Liver (tissue), 3 donors: ENCODE data around the gene ARGLU1.

ENCODE experiments used
- RAD21 ChIP-seq, 2 donors: IDR thresholded peaks; 2 replicates each; pipeline ENCODE4 v1.6.1; 2016; ENCODE audit warnings: antibody characterized with exemption in 2 of 2, mild to moderate bottlenecking in 2 of 2
- TAF1 ChIP-seq: conservative IDR thresholded peaks from 2 replicates; pipeline ENCODE4 v1.6.1; 2016; ENCODE audit warnings: antibody characterized with exemption, mild to moderate bottlenecking
- TF ChIP-seq, protein P1 (sequence below): fragments of 150-350 bp; IDR thresholded peaks from 2 replicates; pipeline ENCODE4 v1.5.1; 2017; ENCODE audit warnings: improper control_type of control experiment, low read depth, low read length; ENCODE audit not compliant: missing input control
- TF ChIP-seq, protein P2 (sequence below): IDR thresholded peaks from 2 replicates; pipeline ENCODE4 v1.6.1; 2016; ENCODE audit warnings: antibody characterized with exemption
- donor health status: healthy.
- donor health status: healthy.

GRCh38 chr13:106540613-106541012 is 27.3 kb downstream of the ARGLU1 start:
- TF ChIP-seq, protein P1, sequence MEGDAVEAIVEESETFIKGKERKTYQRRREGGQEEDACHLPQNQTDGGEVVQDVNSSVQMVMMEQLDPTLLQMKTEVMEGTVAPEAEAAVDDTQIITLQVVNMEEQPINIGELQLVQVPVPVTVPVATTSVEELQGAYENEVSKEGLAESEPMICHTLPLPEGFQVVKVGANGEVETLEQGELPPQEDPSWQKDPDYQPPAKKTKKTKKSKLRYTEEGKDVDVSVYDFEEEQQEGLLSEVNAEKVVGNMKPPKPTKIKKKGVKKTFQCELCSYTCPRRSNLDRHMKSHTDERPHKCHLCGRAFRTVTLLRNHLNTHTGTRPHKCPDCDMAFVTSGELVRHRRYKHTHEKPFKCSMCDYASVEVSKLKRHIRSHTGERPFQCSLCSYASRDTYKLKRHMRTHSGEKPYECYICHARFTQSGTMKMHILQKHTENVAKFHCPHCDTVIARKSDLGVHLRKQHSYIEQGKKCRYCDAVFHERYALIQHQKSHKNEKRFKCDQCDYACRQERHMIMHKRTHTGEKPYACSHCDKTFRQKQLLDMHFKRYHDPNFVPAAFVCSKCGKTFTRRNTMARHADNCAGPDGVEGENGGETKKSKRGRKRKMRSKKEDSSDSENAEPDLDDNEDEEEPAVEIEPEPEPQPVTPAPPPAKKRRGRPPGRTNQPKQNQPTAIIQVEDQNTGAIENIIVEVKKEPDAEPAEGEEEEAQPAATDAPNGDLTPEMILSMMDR = no peak
- TF ChIP-seq TAF1 (no peak), RAD21 (IDR thresholded peaks at IDR 0.05) (no peak)
- TF ChIP-seq, protein P2, sequence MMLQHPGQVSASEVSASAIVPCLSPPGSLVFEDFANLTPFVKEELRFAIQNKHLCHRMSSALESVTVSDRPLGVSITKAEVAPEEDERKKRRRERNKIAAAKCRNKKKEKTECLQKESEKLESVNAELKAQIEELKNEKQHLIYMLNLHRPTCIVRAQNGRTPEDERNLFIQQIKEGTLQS = no peak
